Loucy (cell line): Measurements from ENCODE around the gene CTNNA2.

ENCODE experiments used
- H2AFZ ChIP-seq: fragments of 200-600 bp; sonication (generic); 2 replicates; pipeline ENCODE4 v1.6.0; 2016; ENCODE audit warnings: antibody characterized with exemption, mild to moderate bottlenecking, low read length, moderate library complexity
- H3F3A ChIP-seq: fragments of 200-600 bp; 2 replicates; pipeline ENCODE4 v1.6.0; 2016; ENCODE audit warnings: antibody characterized with exemption, low read depth, mild to moderate bottlenecking
- H3K27me3 ChIP-seq: fragments of 200-600 bp; sonication (generic); 2 replicates; pipeline ENCODE4 v1.6.1; 2014; ENCODE audit warnings: low read length, mild to moderate bottlenecking; ENCODE audit not compliant: insufficient read depth, poor library complexity, severe bottlenecking
- H3K36me3 ChIP-seq: fragments of 200-600 bp; sonication (generic); 2 replicates; pipeline ENCODE4 v1.6.1; 2016; ENCODE audit warnings: low read length; ENCODE audit not compliant: insufficient read depth
- H3K4me1 ChIP-seq: fragments of 200-600 bp; sonication (generic); 2 replicates; pipeline ENCODE4 v1.5.1; 2014; ENCODE audit warnings: low read length, mild to moderate bottlenecking; ENCODE audit not compliant: insufficient read depth, poor library complexity, severe bottlenecking
- H3K4me2 ChIP-seq: fragments of 200-600 bp; sonication (generic); 2 replicates; pipeline ENCODE4 v1.6.0; 2014; ENCODE audit warnings: antibody characterized with exemption, low read length, low read depth, mild to moderate bottlenecking; ENCODE audit not compliant: poor library complexity, severe bottlenecking
- H3K4me3 ChIP-seq: fragments of 200-600 bp; sonication (generic); 2 replicates; pipeline ENCODE4 v1.5.1; 2014; ENCODE audit warnings: low read length, mild to moderate bottlenecking, mixed read lengths; ENCODE audit not compliant: poor library complexity, severe bottlenecking
- H3K79me2 ChIP-seq: fragments of 200-600 bp; sonication (generic); 2 replicates; pipeline ENCODE4 v1.6.1; 2014; ENCODE audit warnings: low read length; ENCODE audit not compliant: insufficient read depth
- H3K9ac ChIP-seq: fragments of 200-600 bp; sonication (generic); 2 replicates; pipeline ENCODE4 v1.6.0; 2014; ENCODE audit warnings: mild to moderate bottlenecking, low read depth, low read length, moderate library complexity; ENCODE audit not compliant: poor library complexity, severe bottlenecking
- H3K9me2 ChIP-seq: fragments of 200-600 bp; sonication (generic); replicated peaks from 2 replicates; pipeline ENCODE4 v1.6.1; 2016; ENCODE audit warnings: low read depth, low read length, mixed read lengths
- H3K9me3 ChIP-seq: fragments of 200-600 bp; sonication (generic); 2 replicates; pipeline ENCODE4 v1.6.1; 2014; ENCODE audit warnings: mild to moderate bottlenecking, antibody characterized with exemption, low read length, low read depth; ENCODE audit not compliant: insufficient read depth
- H4K20me1 ChIP-seq: fragments of 200-600 bp; sonication (generic); 2 replicates; pipeline ENCODE4 v1.6.0; 2014; ENCODE audit warnings: antibody characterized with exemption, low read length, mild to moderate bottlenecking; ENCODE audit not compliant: insufficient read depth, poor library complexity, severe bottlenecking
- EZH2phosphoT487 ChIP-seq: fragments of 200-600 bp; IDR thresholded peaks from 2 replicates; pipeline ENCODE4 v1.6.1; 2018; ENCODE audit warnings: antibody characterized with exemption, mild to moderate bottlenecking, moderate library complexity, borderline replicate concordance
- TF ChIP-seq, protein P1 (sequence below): fragments of 200-600 bp; sonication (generic); conservative IDR thresholded peaks from 2 replicates; pipeline ENCODE4 v1.5.1; 2014; ENCODE audit warnings: mild to moderate bottlenecking, antibody characterized with exemption, low read length

Gene CTNNA2

DNA sequence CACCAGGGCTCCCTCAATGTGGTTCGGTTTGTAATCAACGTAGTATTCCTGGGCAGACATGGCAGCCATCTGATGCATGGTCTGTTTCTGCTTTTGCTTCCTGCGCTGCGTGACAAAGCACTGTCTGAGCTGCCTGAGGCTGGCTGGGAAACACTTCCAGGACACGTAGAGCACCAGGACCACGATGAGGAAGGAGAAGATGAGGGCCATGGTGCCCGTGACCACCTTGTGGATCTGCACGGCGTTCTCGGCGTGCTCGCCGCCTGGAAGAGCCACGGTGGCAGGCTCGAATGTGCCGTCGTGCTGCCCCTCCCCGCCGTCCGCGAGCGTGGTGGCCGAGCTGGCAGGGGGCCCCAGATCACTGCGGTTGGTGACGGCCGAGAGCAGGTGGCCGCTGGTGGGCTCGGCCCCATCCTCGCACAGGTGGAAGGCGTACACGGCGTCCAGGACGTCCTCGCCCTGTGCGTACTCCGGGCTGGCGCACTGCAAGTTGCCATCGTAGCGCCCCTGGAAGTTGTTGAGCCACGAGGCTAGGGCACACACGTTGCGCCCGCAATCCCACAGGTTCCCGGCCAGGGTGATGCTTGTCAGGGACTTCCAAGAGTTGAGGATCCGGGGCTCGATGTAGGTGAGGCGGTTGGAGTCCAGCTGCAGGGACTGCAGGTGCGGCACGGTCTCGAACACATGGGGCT, 789.6 kb downstream of the CTNNA2 start:
- Histone ChIP-seq H3F3A (no peaks in the 10 kb centered on the region), H3K79me2 (no peaks in the 10 kb centered on the region), H3K9me2 (no peaks in the 10 kb centered on the region), H3K4me2 (no peak overlapping the region), H3K4me1 (no peaks in the 10 kb centered on the region), H3K36me3 (no peaks in the 10 kb centered on the region), H2AFZ (no peak overlapping the region), H3K9ac (no peak overlapping the region), H3K27me3 (no peaks in the 10 kb centered on the region), H3K9me3 (no peaks in the 10 kb centered on the region), H3K4me3 (no peak overlapping the region), H4K20me1 (no peaks in the 10 kb centered on the region)
- TF ChIP-seq EZH2phosphoT487: no peak
- TF ChIP-seq, protein P1, sequence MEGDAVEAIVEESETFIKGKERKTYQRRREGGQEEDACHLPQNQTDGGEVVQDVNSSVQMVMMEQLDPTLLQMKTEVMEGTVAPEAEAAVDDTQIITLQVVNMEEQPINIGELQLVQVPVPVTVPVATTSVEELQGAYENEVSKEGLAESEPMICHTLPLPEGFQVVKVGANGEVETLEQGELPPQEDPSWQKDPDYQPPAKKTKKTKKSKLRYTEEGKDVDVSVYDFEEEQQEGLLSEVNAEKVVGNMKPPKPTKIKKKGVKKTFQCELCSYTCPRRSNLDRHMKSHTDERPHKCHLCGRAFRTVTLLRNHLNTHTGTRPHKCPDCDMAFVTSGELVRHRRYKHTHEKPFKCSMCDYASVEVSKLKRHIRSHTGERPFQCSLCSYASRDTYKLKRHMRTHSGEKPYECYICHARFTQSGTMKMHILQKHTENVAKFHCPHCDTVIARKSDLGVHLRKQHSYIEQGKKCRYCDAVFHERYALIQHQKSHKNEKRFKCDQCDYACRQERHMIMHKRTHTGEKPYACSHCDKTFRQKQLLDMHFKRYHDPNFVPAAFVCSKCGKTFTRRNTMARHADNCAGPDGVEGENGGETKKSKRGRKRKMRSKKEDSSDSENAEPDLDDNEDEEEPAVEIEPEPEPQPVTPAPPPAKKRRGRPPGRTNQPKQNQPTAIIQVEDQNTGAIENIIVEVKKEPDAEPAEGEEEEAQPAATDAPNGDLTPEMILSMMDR: no peak

DNA sequence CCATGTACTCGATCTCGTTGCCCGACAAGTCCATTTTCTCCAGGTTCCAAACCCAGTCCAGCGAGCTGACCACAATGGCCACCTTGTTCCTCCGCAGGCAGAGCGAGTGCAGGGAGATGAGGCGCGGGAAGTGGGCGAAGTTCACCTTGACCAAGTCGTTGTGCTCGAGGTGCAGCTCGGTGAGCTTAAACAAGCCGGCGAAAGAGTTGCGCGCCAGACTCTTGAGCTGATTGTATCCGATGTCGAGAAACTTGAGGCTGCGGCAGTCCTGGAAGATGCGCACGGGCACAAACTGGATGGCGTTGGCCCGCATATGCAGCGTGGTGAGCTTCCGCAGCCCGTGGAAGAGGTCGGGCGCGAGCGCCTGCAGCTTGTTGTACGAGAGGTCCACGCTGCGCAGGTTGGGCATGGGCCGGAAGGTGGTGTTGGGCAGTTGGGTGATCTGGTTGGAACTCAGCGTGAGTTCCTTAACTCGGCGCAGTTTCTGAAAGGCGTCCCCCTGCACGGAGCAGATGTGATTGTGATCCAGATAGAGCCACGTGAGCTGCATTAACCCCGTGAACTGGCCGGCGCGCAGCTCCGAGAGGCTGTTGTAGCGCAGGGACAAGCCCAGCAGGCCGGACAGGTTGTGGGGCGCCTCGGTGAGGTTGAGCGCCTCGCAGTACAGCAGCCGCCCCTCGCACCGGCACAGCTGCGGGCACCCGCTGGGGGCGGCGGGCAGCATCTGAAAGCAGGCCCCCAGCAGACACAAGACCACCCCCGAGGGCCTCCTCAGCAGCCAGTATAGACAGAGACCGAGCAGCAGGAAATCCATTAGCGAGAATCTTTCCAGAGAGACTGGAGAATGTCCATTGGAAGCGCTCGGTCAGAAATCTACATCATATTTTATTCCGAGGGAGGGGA, 790.4 kb downstream of the CTNNA2 start:
- no peak overlapping the region for H2AFZ ChIP-seq
- no peak for TF ChIP-seq EZH2phosphoT487
- TF ChIP-seq, protein P1: no peak
- H3K9me2 ChIP-seq: no peaks in the 10 kb centered on the region
- H3K4me1 ChIP-seq: no peaks in the 10 kb centered on the region
- no peaks in the 10 kb centered on the region for H3K36me3 ChIP-seq
- no peaks in the 10 kb centered on the region for H3K79me2 ChIP-seq
- no peak overlapping the region for H3K9ac ChIP-seq
- no peak overlapping the region for H3K4me3 ChIP-seq
- no peaks in the 10 kb centered on the region for H4K20me1 ChIP-seq
- H3K9me3 ChIP-seq: no peaks in the 10 kb centered on the region
- no peak overlapping the region for H3K4me2 ChIP-seq
- H3K27me3 ChIP-seq: no peaks in the 10 kb centered on the region
- H3F3A ChIP-seq: no peaks in the 10 kb centered on the region

DNA sequence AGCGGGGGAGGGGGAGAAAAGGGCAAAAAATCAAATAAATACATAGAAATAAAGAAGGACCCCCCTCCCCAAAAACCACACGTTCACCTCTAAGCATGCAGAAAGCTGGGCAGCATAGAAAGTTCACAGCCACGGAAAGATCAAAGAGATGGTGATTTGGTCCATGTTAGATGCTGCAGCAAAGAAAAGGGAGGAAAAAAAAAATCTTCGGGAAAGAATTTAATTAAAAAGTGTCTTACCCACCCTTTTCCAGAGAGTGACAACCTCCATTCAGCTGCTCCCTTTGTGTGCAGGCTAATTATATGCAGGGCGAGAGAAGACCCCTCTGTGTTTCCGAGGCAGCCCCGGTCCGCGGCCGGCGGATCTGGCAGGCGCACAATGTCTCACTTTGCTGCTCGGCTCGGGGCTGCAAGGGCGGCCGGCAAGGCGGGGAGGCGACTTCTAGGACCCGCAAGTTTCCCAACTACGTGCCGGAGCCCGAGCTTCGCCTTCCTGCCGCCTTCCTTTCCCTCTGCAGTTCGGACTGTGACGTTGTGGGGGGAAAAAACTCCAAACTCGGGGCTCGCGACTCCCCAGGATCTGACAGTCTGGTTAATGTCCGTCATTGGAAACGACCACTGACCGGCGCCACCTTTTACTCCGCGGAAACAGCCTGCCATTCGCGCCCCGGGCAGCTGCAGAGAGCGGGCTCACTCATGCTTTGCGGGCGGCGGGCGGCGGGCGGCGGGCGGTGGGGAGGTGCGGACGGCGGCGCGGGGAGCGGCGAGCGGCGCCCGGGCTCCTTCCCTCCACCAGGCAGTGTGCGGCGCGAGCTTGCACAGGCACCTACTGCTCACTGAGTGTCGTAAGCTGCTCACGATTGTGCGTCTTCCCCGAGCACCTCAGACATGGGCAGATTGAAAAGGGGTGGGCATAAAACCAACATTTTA, 791.3 kb downstream of the CTNNA2 start, which contains the start of gene LRRTM1:
TSS of gene LRRTM1 (minus strand) at position 844 of the 929 bp plus-strand sequence. CDS start 933 bp downstream, outside the sequence.
- H3K79me2 ChIP-seq: no peaks in the 10 kb centered on the region
- H3K4me1 ChIP-seq: no peaks in the 10 kb centered on the region
- no peaks in the 10 kb centered on the region for H3K27me3 ChIP-seq
- H3K9me3 ChIP-seq: no peaks in the 10 kb centered on the region
- no peak within 1 kb of the TSS for H3K4me2 ChIP-seq
- no peak within 1 kb of the TSS for H3K4me3 ChIP-seq
- H2AFZ ChIP-seq: no peak within 1 kb of the TSS
- TF ChIP-seq, protein P1: no peak
- no peaks in the 10 kb centered on the region for H3K9me2 ChIP-seq
- no peaks in the 10 kb centered on the region for H3K36me3 ChIP-seq
- no peaks in the 10 kb centered on the region for H4K20me1 ChIP-seq
- no peaks in the 10 kb centered on the region for H3F3A ChIP-seq
- no peak within 1 kb of the TSS for H3K9ac ChIP-seq
